DOHH2 (cell line): ENCODE results near the gene GDF2.

Experiments
- H3F3A ChIP-seq: fragments of 200-600 bp; sonication (generic), shearing (Covaris generic); 2 replicates; pipeline ENCODE4 v1.6.0; 2016; ENCODE audit warnings: antibody characterized with exemption, mild to moderate bottlenecking; ENCODE audit not compliant: control insufficient read depth, insufficient read depth
- H3K27ac ChIP-seq: fragments of 200-600 bp; sonication (generic); 2 replicates; pipeline ENCODE4 v1.5.1; 2014; ENCODE audit warnings: low read depth, mild to moderate bottlenecking, low read length, moderate library complexity
- H3K27me3 ChIP-seq: fragments of 200-600 bp; sonication (generic); 2 replicates; pipeline ENCODE4 v1.6.1; 2014; ENCODE audit warnings: mild to moderate bottlenecking, low read length, mixed read lengths; ENCODE audit not compliant: control insufficient read depth
- H3K36me3 ChIP-seq: fragments of 200-600 bp; sonication (generic); 2 replicates; pipeline ENCODE4 v1.6.1; 2014; ENCODE audit warnings: mild to moderate bottlenecking, low read length, moderate library complexity, mixed read lengths; ENCODE audit not compliant: control insufficient read depth
- H3K4me1 ChIP-seq: fragments of 200-600 bp; sonication (generic); 2 replicates; pipeline ENCODE4 v1.6.1; 2014; ENCODE audit warnings: mild to moderate bottlenecking, low read length, mixed read lengths; ENCODE audit not compliant: control insufficient read depth
- H3K4me2 ChIP-seq: fragments of 200-600 bp; sonication (generic); 2 replicates; pipeline ENCODE4 v1.6.0; 2014; ENCODE audit warnings: mild to moderate bottlenecking, low read length, moderate library complexity
- H3K4me3 ChIP-seq: fragments of 200-600 bp; sonication (generic); 2 replicates; pipeline ENCODE4 v1.5.1; 2014; ENCODE audit warnings: mild to moderate bottlenecking, low read length, mixed read lengths
- H3K79me2 ChIP-seq: fragments of 200-600 bp; sonication (generic); 2 replicates; pipeline ENCODE4 v1.6.1; 2014; ENCODE audit warnings: mild to moderate bottlenecking, low read length, mixed read lengths; ENCODE audit not compliant: control insufficient read depth
- H3K9me2 ChIP-seq: fragments of 200-600 bp; sonication (generic); replicated peaks from 2 replicates; pipeline ENCODE4 v1.6.1; 2014; ENCODE audit warnings: mild to moderate bottlenecking, low read length, mixed read lengths; ENCODE audit not compliant: control insufficient read depth
- H3K9me3 ChIP-seq: fragments of 200-600 bp; sonication (generic); 2 replicates; pipeline ENCODE4 v1.6.1; 2014; ENCODE audit warnings: antibody characterized with exemption, low read length, mixed read lengths; ENCODE audit not compliant: control insufficient read depth, insufficient read depth
- H4K20me1 ChIP-seq: fragments of 200-600 bp; sonication (generic); 2 replicates; pipeline ENCODE4 v1.6.0; 2014; ENCODE audit warnings: low read depth, mild to moderate bottlenecking, antibody characterized with exemption, low read length, moderate library complexity; ENCODE audit not compliant: control insufficient read depth, insufficient read depth
- EZH2phosphoT487 ChIP-seq: fragments of 200-600 bp; sonication (generic); IDR thresholded peaks from 2 replicates; pipeline ENCODE4 v1.6.1; 2017; ENCODE audit warnings: borderline replicate concordance, mild to moderate bottlenecking, antibody characterized with exemption, low read length, moderate library complexity, mixed read lengths
- TF ChIP-seq, protein P1 (sequence below): fragments of 200-600 bp; sonication (generic); IDR thresholded peaks from one replicate; pipeline ENCODE4 v1.5.1; 2014; ENCODE audit warnings: antibody characterized with exemption, mild to moderate bottlenecking, low read depth, low read length; ENCODE audit not compliant: poor library complexity, severe bottlenecking

Gene GDF2

DNA sequence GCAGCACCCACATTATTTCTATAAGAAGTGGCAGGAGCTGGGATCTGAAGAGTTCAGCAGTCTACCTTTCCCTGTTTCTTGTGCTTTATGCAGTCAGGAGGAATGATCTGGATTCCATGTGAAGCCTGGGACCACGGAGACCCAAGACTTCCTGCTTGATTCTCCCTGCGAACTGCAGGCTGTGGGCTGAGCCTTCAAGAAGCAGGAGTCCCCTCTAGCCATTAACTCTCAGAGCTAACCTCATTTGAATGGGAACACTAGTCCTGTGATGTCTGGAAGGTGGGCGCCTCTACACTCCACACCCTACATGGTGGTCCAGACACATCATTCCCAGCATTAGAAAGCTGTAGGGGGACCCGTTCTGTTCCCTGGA lies 25.0 kb downstream of the GDF2 start:
- Histone ChIP-seq H3K9me3 (no peaks in the 10 kb centered on the region), H3K27me3 (no peaks in the 10 kb centered on the region), H3K4me3 (no peak overlapping the region), H3K4me1 (no peaks in the 10 kb centered on the region), H3K27ac (no peak overlapping the region), H3K79me2 (no peaks in the 10 kb centered on the region), H3F3A (no peaks in the 10 kb centered on the region), H3K36me3 (no peaks in the 10 kb centered on the region), H4K20me1 (no peaks in the 10 kb centered on the region), H3K9me2 (no peaks in the 10 kb centered on the region), H3K4me2 (no peak overlapping the region)
- TF ChIP-seq, protein P1, sequence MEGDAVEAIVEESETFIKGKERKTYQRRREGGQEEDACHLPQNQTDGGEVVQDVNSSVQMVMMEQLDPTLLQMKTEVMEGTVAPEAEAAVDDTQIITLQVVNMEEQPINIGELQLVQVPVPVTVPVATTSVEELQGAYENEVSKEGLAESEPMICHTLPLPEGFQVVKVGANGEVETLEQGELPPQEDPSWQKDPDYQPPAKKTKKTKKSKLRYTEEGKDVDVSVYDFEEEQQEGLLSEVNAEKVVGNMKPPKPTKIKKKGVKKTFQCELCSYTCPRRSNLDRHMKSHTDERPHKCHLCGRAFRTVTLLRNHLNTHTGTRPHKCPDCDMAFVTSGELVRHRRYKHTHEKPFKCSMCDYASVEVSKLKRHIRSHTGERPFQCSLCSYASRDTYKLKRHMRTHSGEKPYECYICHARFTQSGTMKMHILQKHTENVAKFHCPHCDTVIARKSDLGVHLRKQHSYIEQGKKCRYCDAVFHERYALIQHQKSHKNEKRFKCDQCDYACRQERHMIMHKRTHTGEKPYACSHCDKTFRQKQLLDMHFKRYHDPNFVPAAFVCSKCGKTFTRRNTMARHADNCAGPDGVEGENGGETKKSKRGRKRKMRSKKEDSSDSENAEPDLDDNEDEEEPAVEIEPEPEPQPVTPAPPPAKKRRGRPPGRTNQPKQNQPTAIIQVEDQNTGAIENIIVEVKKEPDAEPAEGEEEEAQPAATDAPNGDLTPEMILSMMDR: no peak
- no peak for TF ChIP-seq EZH2phosphoT487

DNA sequence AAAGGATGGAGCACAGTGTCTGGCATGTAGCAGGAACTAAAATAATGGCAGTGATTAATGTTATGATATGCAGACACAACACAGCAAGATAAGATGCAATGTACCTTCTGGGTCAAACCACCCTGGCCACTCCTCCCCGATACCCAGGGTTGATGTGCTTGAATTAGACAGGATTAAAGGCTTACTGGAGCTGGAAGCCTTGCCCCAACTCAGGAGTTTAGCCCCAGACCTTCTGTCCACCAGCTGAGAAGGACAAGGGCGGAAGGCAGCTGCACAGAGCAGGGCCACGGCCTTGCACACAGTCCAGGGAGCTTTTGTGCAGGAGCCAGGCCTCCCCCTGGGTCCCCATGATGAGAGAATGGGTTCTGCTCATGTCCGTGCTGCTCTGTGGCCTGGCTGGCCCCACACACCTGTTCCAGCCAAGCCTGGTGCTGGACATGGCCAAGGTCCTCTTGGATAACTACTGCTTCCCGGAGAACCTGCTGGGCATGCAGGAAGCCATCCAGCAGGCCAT lies 25.9 kb downstream of the GDF2 start, which contains the start of gene RBP3:
Gene RBP3 (plus strand): TSS at position 226 of the 514 bp plus-strand sequence. CDS start 122 bp downstream, at position 348.
- Histone ChIP-seq H3K4me1 (no peaks in the 10 kb centered on the region), H3K4me2 (no peak within 1 kb of the TSS), H3K9me2 (no peaks in the 10 kb centered on the region), H3K79me2 (no peaks in the 10 kb centered on the region), H3K27me3 (no peaks in the 10 kb centered on the region), H3K9me3 (no peaks in the 10 kb centered on the region), H3K36me3 (no peaks in the 10 kb centered on the region), H3K4me3 (no peak within 1 kb of the TSS), H3K27ac (no peak within 1 kb of the TSS), H3F3A (no peaks in the 10 kb centered on the region), H4K20me1 (no peaks in the 10 kb centered on the region)
- TF ChIP-seq EZH2phosphoT487: no peak
- TF ChIP-seq, protein P1: no peak

DNA sequence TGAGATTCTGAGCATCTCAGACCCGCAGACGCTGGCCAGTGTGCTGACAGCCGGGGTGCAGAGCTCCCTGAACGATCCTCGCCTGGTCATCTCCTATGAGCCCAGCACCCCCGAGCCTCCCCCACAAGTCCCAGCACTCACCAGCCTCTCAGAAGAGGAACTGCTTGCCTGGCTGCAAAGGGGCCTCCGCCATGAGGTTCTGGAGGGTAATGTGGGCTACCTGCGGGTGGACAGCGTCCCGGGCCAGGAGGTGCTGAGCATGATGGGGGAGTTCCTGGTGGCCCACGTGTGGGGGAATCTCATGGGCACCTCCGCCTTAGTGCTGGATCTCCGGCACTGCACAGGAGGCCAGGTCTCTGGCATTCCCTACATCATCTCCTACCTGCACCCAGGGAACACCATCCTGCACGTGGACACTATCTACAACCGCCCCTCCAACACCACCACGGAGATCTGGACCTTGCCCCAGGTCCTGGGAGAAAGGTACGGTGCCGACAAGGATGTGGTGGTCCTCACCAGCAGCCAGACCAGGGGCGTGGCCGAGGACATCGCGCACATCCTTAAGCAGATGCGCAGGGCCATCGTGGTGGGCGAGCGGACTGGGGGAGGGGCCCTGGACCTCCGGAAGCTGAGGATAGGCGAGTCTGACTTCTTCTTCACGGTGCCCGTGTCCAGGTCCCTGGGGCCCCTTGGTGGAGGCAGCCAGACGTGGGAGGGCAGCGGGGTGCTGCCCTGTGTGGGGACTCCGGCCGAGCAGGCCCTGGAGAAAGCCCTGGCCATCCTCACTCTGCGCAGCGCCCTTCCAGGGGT lies 26.6 kb downstream of the GDF2 start:
- Histone ChIP-seq H3K27me3 (no peaks in the 10 kb centered on the region), H4K20me1 (no peaks in the 10 kb centered on the region)

More for the DNA sequence above, 26.6 kb downstream of the GDF2 start:
- Histone ChIP-seq H3K79me2 (no peaks in the 10 kb centered on the region), H3K9me2 (no peaks in the 10 kb centered on the region), H3K9me3 (no peaks in the 10 kb centered on the region), H3K27ac (no peak overlapping the region), H3K4me1 (no peaks in the 10 kb centered on the region), H3F3A (no peaks in the 10 kb centered on the region), H3K4me2 (no peak overlapping the region), H3K4me3 (no peak overlapping the region), H3K36me3 (no peaks in the 10 kb centered on the region)
- TF ChIP-seq, protein P1: no peak
- no peak for TF ChIP-seq EZH2phosphoT487
